Neural cell (in vitro differentiated cells): ENCODE results near the gene UGT1A3. TPM values are rescaled to one million over a fixed set of nuclear protein-coding genes. Genes with fewer than 3 reads are reported as not detected.

ENCODE experiments used
- H2AFZ ChIP-seq: fragments of 200-600, 300-800 bp; sonication (generic), shearing (Covaris generic); 2 replicates; pipeline ENCODE4 v1.6.0; 2014; ENCODE audit warnings: low read depth, mild to moderate bottlenecking, antibody characterized with exemption, low read length, moderate library complexity
- H3F3A ChIP-seq: fragments of 200-600 bp; shearing (Covaris generic); 2 replicates; pipeline ENCODE4 v1.6.1; 2016; ENCODE audit warnings: mild to moderate bottlenecking, moderate library complexity, mixed read lengths, antibody characterized with exemption, low read length; ENCODE audit not compliant: insufficient read depth, poor library complexity, severe bottlenecking
- H3K27ac ChIP-seq: fragments of 200-600, 300-800 bp; sonication (generic), shearing (Covaris generic); 2 replicates; pipeline ENCODE4 v1.5.1; 2014; ENCODE audit warnings: mild to moderate bottlenecking, low read length, moderate library complexity
- H3K27me3 ChIP-seq: fragments of 300-800, 200-600 bp; sonication (generic), shearing (Covaris generic); 2 replicates; pipeline ENCODE4 v1.6.0; 2014; ENCODE audit warnings: mild to moderate bottlenecking, low read depth, low read length, moderate library complexity; ENCODE audit not compliant: insufficient read depth
- H3K36me3 ChIP-seq: fragments of 300-800, 200-600 bp; sonication (generic), shearing (Covaris generic); 2 replicates; pipeline ENCODE4 v1.5.1; 2014; ENCODE audit warnings: mild to moderate bottlenecking, antibody characterized with exemption, low read length, moderate library complexity; ENCODE audit not compliant: insufficient read depth
- H3K4me2 ChIP-seq: fragments of 300-800, 200-600 bp; sonication (generic), shearing (Covaris generic); 2 replicates; pipeline ENCODE4 v1.6.0; 2014; ENCODE audit warnings: mild to moderate bottlenecking, low read length
- H3K4me3 ChIP-seq: fragments of 300-800, 200-600 bp; sonication (generic), shearing (Covaris generic); 2 replicates; pipeline ENCODE4 v1.5.1; 2014; ENCODE audit warnings: mild to moderate bottlenecking, low read length, moderate library complexity
- H3K79me2 ChIP-seq: fragments of 200-600 bp; shearing (Covaris generic); replicated peaks from 2 replicates; pipeline ENCODE4 v1.6.0; 2014; ENCODE audit warnings: mild to moderate bottlenecking, low read length, moderate library complexity; ENCODE audit not compliant: insufficient read depth
- H3K9ac ChIP-seq: fragments of 300-800, 200-600 bp; sonication (generic), shearing (Covaris generic); 2 replicates; pipeline ENCODE4 v1.6.1; 2016; ENCODE audit warnings: mild to moderate bottlenecking, low read length, mixed read lengths
- H3K9me2 ChIP-seq: fragments of 200-600 bp; shearing (Covaris generic); 2 replicates; pipeline ENCODE4 v1.6.1; 2016; ENCODE audit warnings: mild to moderate bottlenecking, low read length, mixed read lengths; ENCODE audit not compliant: insufficient read depth
- H3K9me3 ChIP-seq: fragments of 200-600, 300-800 bp; sonication (generic), shearing (Covaris generic); 2 replicates; pipeline ENCODE4 v1.6.1; 2016; ENCODE audit warnings: mild to moderate bottlenecking, mixed run types, low read length, moderate library complexity, mixed read lengths
- H4K20me1 ChIP-seq: fragments of 200-600 bp; shearing (Covaris generic); 2 replicates; pipeline ENCODE4 v1.6.1; 2016; ENCODE audit warnings: mild to moderate bottlenecking, mixed run types; ENCODE audit not compliant: insufficient read depth
- EP300 ChIP-seq: fragments of 450-650 bp; conservative IDR thresholded peaks from 2 replicates; pipeline ENCODE4 v1.6.1; 2014; ENCODE audit warnings: antibody characterized with exemption, mild to moderate bottlenecking, moderate library complexity; ENCODE audit not compliant: poor library complexity, severe bottlenecking
- EZH2 ChIP-seq: fragments of 200-600, 300-800 bp; shearing (Covaris generic), sonication (generic); IDR thresholded peaks from 2 replicates; pipeline ENCODE4 v1.6.1; 2014; ENCODE audit warnings: antibody characterized with exemption, low read length, borderline replicate concordance, mild to moderate bottlenecking; ENCODE audit not compliant: insufficient read depth, poor library complexity, severe bottlenecking
- MXI1 ChIP-seq: fragments of 450-650 bp; conservative IDR thresholded peaks from 2 replicates; pipeline ENCODE4 v1.6.1; 2014; ENCODE audit warnings: antibody characterized with exemption, mild to moderate bottlenecking; ENCODE audit not compliant: poor library complexity, severe bottlenecking
- POLR2AphosphoS5 ChIP-seq: IDR thresholded peaks from 2 replicates; pipeline ENCODE4 v1.6.1; 2012
- RAD21 ChIP-seq: fragments of 450-650 bp; conservative IDR thresholded peaks from 2 replicates; pipeline ENCODE4 v1.6.1; 2014; ENCODE audit warnings: antibody characterized with exemption, mild to moderate bottlenecking, moderate library complexity
- REST ChIP-seq: IDR thresholded peaks from 2 replicates; pipeline ENCODE4 v1.6.1; 2012; ENCODE audit warnings: borderline replicate concordance
- SMC3 ChIP-seq: fragments of 450-650 bp; conservative IDR thresholded peaks from 2 replicates; pipeline ENCODE4 v1.6.1; 2014; ENCODE audit warnings: antibody characterized with exemption, mild to moderate bottlenecking, moderate library complexity; ENCODE audit not compliant: poor library complexity
- TAF1 ChIP-seq: IDR thresholded peaks from 2 replicates; pipeline ENCODE4 v1.6.1; 2012; ENCODE audit warnings: low read depth
- polyA plus RNA-seq: library from polyadenylated mRNA; depleted of rRNA; stranded (reverse); fragments of >200 nt; gene quantifications from 2 replicates; pipeline ENCODE4 v1.2.3, GENCODE V29; 2014
- TF ChIP-seq, protein P1 (sequence below): fragments of 450-650 bp; IDR thresholded peaks from 2 replicates; pipeline ENCODE4 v1.5.1; 2014; ENCODE audit warnings: antibody characterized with exemption, mild to moderate bottlenecking, moderate library complexity; ENCODE audit not compliant: poor library complexity, severe bottlenecking

The UGT1A3 gene
- polyA plus RNA-seq, 1 donor from 2014 or later: not detected

- H3K27me3 ChIP-seq: no peaks in the 10 kb centered on the region
- no peak overlapping the region for H3K9ac ChIP-seq
- H3F3A ChIP-seq: no peaks in the 10 kb centered on the region
- TF ChIP-seq SMC3 (no peak), POLR2AphosphoS5 (no peak), MXI1 (no peak), TAF1 (no peak), RAD21 (no peak), REST (no peak), EZH2 (no peak), EP300 (no peak)
- TF ChIP-seq, protein P1, sequence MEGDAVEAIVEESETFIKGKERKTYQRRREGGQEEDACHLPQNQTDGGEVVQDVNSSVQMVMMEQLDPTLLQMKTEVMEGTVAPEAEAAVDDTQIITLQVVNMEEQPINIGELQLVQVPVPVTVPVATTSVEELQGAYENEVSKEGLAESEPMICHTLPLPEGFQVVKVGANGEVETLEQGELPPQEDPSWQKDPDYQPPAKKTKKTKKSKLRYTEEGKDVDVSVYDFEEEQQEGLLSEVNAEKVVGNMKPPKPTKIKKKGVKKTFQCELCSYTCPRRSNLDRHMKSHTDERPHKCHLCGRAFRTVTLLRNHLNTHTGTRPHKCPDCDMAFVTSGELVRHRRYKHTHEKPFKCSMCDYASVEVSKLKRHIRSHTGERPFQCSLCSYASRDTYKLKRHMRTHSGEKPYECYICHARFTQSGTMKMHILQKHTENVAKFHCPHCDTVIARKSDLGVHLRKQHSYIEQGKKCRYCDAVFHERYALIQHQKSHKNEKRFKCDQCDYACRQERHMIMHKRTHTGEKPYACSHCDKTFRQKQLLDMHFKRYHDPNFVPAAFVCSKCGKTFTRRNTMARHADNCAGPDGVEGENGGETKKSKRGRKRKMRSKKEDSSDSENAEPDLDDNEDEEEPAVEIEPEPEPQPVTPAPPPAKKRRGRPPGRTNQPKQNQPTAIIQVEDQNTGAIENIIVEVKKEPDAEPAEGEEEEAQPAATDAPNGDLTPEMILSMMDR: no peak
- H3K27ac ChIP-seq: no peak overlapping the region
- H3K4me2 ChIP-seq: no peak overlapping the region
- H3K79me2 ChIP-seq: no peaks in the 10 kb centered on the region
- H3K4me3 ChIP-seq: no peak overlapping the region
- no peaks in the 10 kb centered on the region for H3K36me3 ChIP-seq
- no peaks in the 10 kb centered on the region for H3K9me3 ChIP-seq
- H2AFZ ChIP-seq: no peak overlapping the region
- H3K9me2 ChIP-seq: no peaks in the 10 kb centered on the region
- H4K20me1 ChIP-seq: no peaks in the 10 kb centered on the region
Observed at GRCh38 chr2:233796254-233796653, 67.4 kb downstream of the UGT1A3 start.

GRCh38 chr2:233798335-233799086 is 69.7 kb downstream of the UGT1A3 start:
- Histone ChIP-seq H3K9me2 (no peaks in the 10 kb centered on the region), H3K36me3 (no peaks in the 10 kb centered on the region)
- TF ChIP-seq EZH2 (no peak), RAD21 (no peak), TAF1 (no peak)
- TF ChIP-seq, protein P1: no peak

More at GRCh38 chr2:233798335-233799086, 69.7 kb downstream of the UGT1A3 start:
- Histone ChIP-seq H3K9ac (no peak overlapping the region), H3F3A (no peaks in the 10 kb centered on the region), H3K27me3 (no peaks in the 10 kb centered on the region), H3K4me2 (no peak overlapping the region), H3K79me2 (no peaks in the 10 kb centered on the region), H3K9me3 (no peaks in the 10 kb centered on the region), H4K20me1 (no peaks in the 10 kb centered on the region), H3K27ac (no peak overlapping the region), H2AFZ (no peak overlapping the region), H3K4me3 (no peak overlapping the region)
